K562 (cell line): ENCODE results near the gene CEP192. TPM values are rescaled to one million over a fixed set of nuclear protein-coding genes. Genes with fewer than 3 reads are reported as not detected.

Experiments used
- ATAC-seq: fragments of 200-7000 bp; cut with Tn5 transposase; 3 replicates; pipeline ENCODE4 v1.9.1; 2020; ENCODE audit warnings: moderate library complexity
- BruUV-seq: library from RNA; stranded (reverse); fragments of 400-500 nt; replicated peaks from 2 replicates; lab custom pipeline; 2021; lab: Mats Ljungman, UMichigan
- CTCF ChIA-PET: fragments of 300-600 bp; formaldehyde crosslinking; extraction: SDS; loops from one replicate; lab custom pipeline; 2021; ENCODE audit warnings: low intra/inter-chr PET ratio; lab: Yijun Ruan, JAX
- POLR2A ChIA-PET: fragments of 300-600, 350-650 bp; sonication (Branson Sonifier 250); formaldehyde crosslinking; extraction: SDS; loops from one replicate; lab custom pipeline; 2021; ENCODE audit warnings: antibody characterized with exemption, inconsistent platforms; lab: Yijun Ruan, JAX
- DNase-seq, 4 experiments: peaks; one replicate each; pipeline versions ENCODE4 v3.0.0 to v3.0.0-alpha.2; 2011 to 2018; ENCODE audit warnings: low spot score in 3 of 4, mixed read lengths in 3 of 4; ENCODE audit errors: extremely low read depth in 1 of 4
- FAIRE-seq: peaks from 2 replicates; lab custom pipeline; 2011; peaks lifted over from hg19 to GRCh38; lab: Jason Lieb, UNC
- H2AFZ ChIP-seq: 2 replicates; pipeline ENCODE4 v1.6.0; 2011; ENCODE audit warnings: low read depth, low read length, control low read depth, inconsistent platforms
- H3K27ac ChIP-seq: fragments of 200-600 bp; 3 replicates; pipeline ENCODE4 v1.8.0; 2011; ENCODE audit warnings: low read depth, mild to moderate bottlenecking, control low read depth, inconsistent platforms, low read length, moderate library complexity, mixed read lengths; ENCODE audit errors: extremely low read depth
- H3K27me3 ChIP-seq, 2 experiments: fragments of 300-600 bp in 1 of 2; 2 replicates in 1 of 2; 3 replicates in 1 of 2; pipeline versions ENCODE4 v1.6.0 to v1.8.0; 2011; ENCODE audit warnings: inconsistent platforms in 2 of 2, low read length in 2 of 2, mild to moderate bottlenecking in 1 of 2, mixed read lengths in 1 of 2, moderate library complexity in 1 of 2; ENCODE audit not compliant: control insufficient read depth in 2 of 2, insufficient read depth in 2 of 2
- H3K36me3 ChIP-seq: fragments of 300-600 bp; 3 replicates; pipeline ENCODE4 v1.8.0; 2011; ENCODE audit warnings: mild to moderate bottlenecking, low read length, inconsistent platforms; ENCODE audit not compliant: control insufficient read depth, insufficient read depth
- H3K4me1 ChIP-seq, 2 experiments: fragments of 200-600 bp in 1 of 2; replicated peaks in 1 of 2; 2 replicates in 1 of 2; 3 replicates in 1 of 2; pipeline versions ENCODE4 v1.5.1 to v1.8.0; 2011; ENCODE audit warnings: inconsistent platforms in 2 of 2, low read length in 2 of 2, mild to moderate bottlenecking in 1 of 2, mixed read lengths in 1 of 2, moderate library complexity in 1 of 2; ENCODE audit not compliant: control insufficient read depth in 2 of 2, insufficient read depth in 2 of 2
- H3K4me2 ChIP-seq: 2 replicates; pipeline ENCODE4 v1.6.1; 2011; ENCODE audit warnings: low read length, control low read depth, inconsistent platforms, mixed read lengths; ENCODE audit not compliant: insufficient read depth
- H3K4me3 ChIP-seq: fragments of 200-600 bp; sonication (generic), shearing (Covaris generic); 2 replicates; pipeline ENCODE4 v1.5.1; 2016; ENCODE audit warnings: control low read depth, inconsistent platforms
- H3K79me2 ChIP-seq: fragments of 200-600 bp; 3 replicates; pipeline ENCODE4 v1.8.0; 2011; ENCODE audit warnings: low read length, inconsistent platforms; ENCODE audit not compliant: control insufficient read depth, insufficient read depth
- H3K9ac ChIP-seq, 2 experiments: 2 replicates each; pipeline versions ENCODE4 v1.6.0 to v1.6.1; 2011; ENCODE audit warnings: low read depth in 2 of 2, low read length in 2 of 2, control low read depth in 1 of 2, inconsistent platforms in 1 of 2, mild to moderate bottlenecking in 1 of 2, mixed read lengths in 1 of 2; ENCODE audit not compliant: insufficient read depth in 1 of 2
- H3K9me1 ChIP-seq: one replicate; pipeline ENCODE4 v1.6.0; 2011; ENCODE audit warnings: inconsistent platforms, mild to moderate bottlenecking, low read length, moderate library complexity; ENCODE audit not compliant: control insufficient read depth, insufficient read depth
- H3K9me3 ChIP-seq: replicated peaks from 2 replicates; pipeline ENCODE4 v1.5.1; 2011; ENCODE audit warnings: low read depth, low read length, inconsistent platforms; ENCODE audit not compliant: control insufficient read depth, insufficient read depth
- H4K20me1 ChIP-seq: replicated peaks from 2 replicates; pipeline ENCODE4 v1.6.1; 2011; ENCODE audit warnings: low read length, inconsistent platforms, mixed read lengths; ENCODE audit not compliant: control insufficient read depth, insufficient read depth
- ELK1 ChIP-seq: sonication (generic); formaldehyde crosslinking; IDR thresholded peaks from 2 replicates; pipeline ENCODE4 v1.8.1; 2022; ENCODE audit warnings: missing genetic modification reagents
- EWSR1 ChIP-seq: fragments of 450-650 bp; IDR thresholded peaks from 2 replicates; pipeline ENCODE4 v1.6.1; 2018; ENCODE audit warnings: borderline replicate concordance, mild to moderate bottlenecking, low read depth, moderate library complexity; ENCODE audit not compliant: partially characterized antibody
- FOXP4 ChIP-seq: sonication (generic); formaldehyde crosslinking; IDR thresholded peaks from 2 replicates; pipeline ENCODE4 v1.8.0; 2022; ENCODE audit warnings: mild to moderate bottlenecking, missing genetic modification reagents, borderline replicate concordance
- HEY1 ChIP-seq: fragments of 250-450 bp; sonication (Bioruptor Pico); IDR thresholded peaks from 2 replicates; pipeline ENCODE4 v1.5.0; 2020; ENCODE audit warnings: mild to moderate bottlenecking, moderate library complexity, borderline replicate concordance
- PBX2 ChIP-seq, 2 experiments: IDR thresholded peaks in 1 of 2; conservative IDR thresholded peaks in 1 of 2; 2 replicates each; pipeline ENCODE4 v1.6.1; 2016; ENCODE audit warnings: low read depth in 2 of 2, mild to moderate bottlenecking in 1 of 2, missing compliant biosample characterization in 1 of 2, missing genetic modification characterization in 1 of 2, moderate library complexity in 1 of 2
- PRPF4 ChIP-seq: fragments of 200-400 bp; formaldehyde crosslinking; IDR thresholded peaks from one replicate; pipeline ENCODE4 v1.6.1; 2017; ENCODE audit warnings: low read length, low read depth, mild to moderate bottlenecking; ENCODE audit not compliant: insufficient read depth, poor library complexity, severe bottlenecking
- SRSF9 ChIP-seq: fragments of 200-400 bp; formaldehyde crosslinking; IDR thresholded peaks from 2 replicates; pipeline ENCODE4 v1.6.1; 2017; ENCODE audit warnings: low read depth, low read length, borderline replicate concordance
- UBTF ChIP-seq, 2 experiments: IDR thresholded peaks; 2 replicates each; pipeline ENCODE4 v1.6.1; 2012; ENCODE audit warnings: improper control_type of control experiment in 2 of 2, low read depth in 2 of 2, low read length in 2 of 2, borderline replicate concordance in 1 of 2
- ZNF212 ChIP-seq: fragments of 450-650 bp; formaldehyde crosslinking; IDR thresholded peaks from 2 replicates; pipeline ENCODE4 v1.4.0; 2020; ENCODE audit warnings: mild to moderate bottlenecking
- ZNF3 ChIP-seq: fragments of 250-450 bp; sonication (Bioruptor Pico); IDR thresholded peaks from 2 replicates; pipeline ENCODE4 v1.5.0; 2021; ENCODE audit warnings: mild to moderate bottlenecking, moderate library complexity
- ZNF583 ChIP-seq: fragments of 250-450 bp; sonication (Bioruptor Pico); IDR thresholded peaks from 2 replicates; pipeline ENCODE4 v1.4.0; 2020
- ZNF766 ChIP-seq: fragments of 200-800 bp; sonication (Bioruptor generic); conservative IDR thresholded peaks from 2 replicates; pipeline ENCODE4 v1.6.1; 2016; ENCODE audit warnings: missing genetic modification characterization, missing compliant biosample characterization
- WGBS: fragments of 100-300 bp; shearing (Covaris generic); methylation state at CpG from one replicate; pipeline ENCODE4 v1.1.6; 2016; ENCODE audit warnings: low coverage, mixed read lengths; ENCODE audit not compliant: insufficient coverage; ENCODE audit errors: missing lambda C conversion rate; 5-methylcytosine and 5-hydroxymethylcytosine counted together
- in situ Hi-C: fragments of 300-500 bp; cut with MboI; formaldehyde crosslinking; loops from 4 replicates; pipeline ENCODE4 v1.15.0; 2018; ENCODE audit warnings: inconsistent platforms, mixed read lengths
- intact Hi-C: fragments of 100-400 bp; cut with micrococcal nuclease; formaldehyde crosslinking; loops from 2 replicates; pipeline ENCODE4 v1.14.2; 2022
- polyA plus RNA-seq, 8 experiments: library from polyadenylated mRNA; depleted of rRNA in 4 of 8; stranded (reverse) in 5 of 8; unstranded in 3 of 8; fragments of >200 nt; fragmentation: Nextera tagmentation in 2 of 8; fragmentation: Illumina TruSeq in 1 of 8; extraction: Ambion mirVana in 2 of 8; extraction: Trizol in 1 of 8; gene quantifications; 2 replicates each; pipeline versions ENCODE4 v1.2.1 to v1.2.3, GENCODE V29; 2011 to 2014; ENCODE audit warnings: inconsistent platforms in 1 of 8, missing spikeins in 1 of 8
- total RNA-seq, 7 experiments: library from RNA; depleted of rRNA in 6 of 7; stranded (reverse); fragments of >200 nt in 6 of 7; fragmentation: Illumina TruSeq in 2 of 7; extraction: Trizol in 2 of 7; gene quantifications; 2 replicates each; pipeline versions ENCODE4 v1.2.1 to v1.2.3, GENCODE V29; 2011 to 2021; ENCODE audit warnings: low replicate concordance in 1 of 7

The CEP192 gene
- total and polyA plus RNA-seq, 9 of the 15 experiments (the other 6 are each of a cell fraction or from before 2014, with no cell fraction given) = 14.4 to 54.4 (median 35.8) TPM

GRCh38 chr18:13019301-13019700 lies 28.1 kb downstream of the CEP192 start:
- Histone ChIP-seq H3K9ac (no peak overlapping the region), H4K20me1 (no peaks in the 10 kb centered on the region), H3K4me3 (no peak overlapping the region), H3K27ac (no peak overlapping the region), H3K9me1 (no peaks in the 10 kb centered on the region), H3K4me1 (no peaks in the 10 kb centered on the region), H3K27me3 (no peaks in the 10 kb centered on the region), H3K4me2 (no peak overlapping the region), H3K36me3 (peaks cover 83% of the 10 kb centered on the region), H3K79me2 (peaks cover 30% of the 10 kb centered on the region), H3K9me3 (no peaks in the 10 kb centered on the region), H2AFZ (no peak overlapping the region)
- WGBS = 96% methylated on average over 3 of the region's 3 CpGs
- TF ChIP-seq SRSF9 = no peak
- TF ChIP-seq UBTF (IDR thresholded peaks at IDR 0.05; ENCODE audit: borderline replicate concordance in 1 of 2, low read depth in 2 of 2, low read length in 2 of 2) = no peak
- TF ChIP-seq PRPF4 = no peak
- TF ChIP-seq EWSR1 = no peak
- TF ChIP-seq HEY1 (CRISPR knock-in tag) = no peak
- TF ChIP-seq ZNF212 = no peak
- no peak for TF ChIP-seq PBX2 (CRISPR knock-in tag; IDR thresholded peaks at IDR 0.05; ENCODE audit: low read depth)
- TF ChIP-seq PBX2 (tag; conservative IDR thresholded peaks at IDR 0.05; ENCODE audit: low read depth) = no peak
- TF ChIP-seq FOXP4 = no peak
- TF ChIP-seq ZNF3 = no peak
- TF ChIP-seq ELK1 (CRISPR knock-in tag) = no peak
- TF ChIP-seq ZNF583 (CRISPR knock-in tag) = no peak
- no peak for TF ChIP-seq ZNF766 (CRISPR knock-in tag)
- DNase-seq = no peak
- BruUV-seq = no TSS peak
- no peak for ATAC-seq
- ChIA-PET CTCF (no interaction called here), POLR2A (no interaction called here)
- no peak for FAIRE-seq
- intact Hi-C loops (no loop called here), in situ Hi-C loops (no loop called here)
